Activated CD4-positive, alpha-beta T cell treated with anti-CD3 and anti-CD28 coated beads, Interleukin-2, amount 50 U/mL, for 4 hours (primary cell): Measurements from ENCODE around the gene DENND1A.

ENCODE experiments used
- DNase-seq, 2 experiments: peaks; one replicate each; pipeline ENCODE4 v3.0.0-alpha.2; 2020

Gene DENND1A

GRCh38 chr9:123513554-123513953 lies 416.4 kb downstream of the DENND1A start:
- DNase-seq, result no peak

GRCh38 chr9:123511326-123512277 lies 418.3 kb downstream of the DENND1A start:
- no peak for DNase-seq

- no peak for DNase-seq
Observed at GRCh38 chr9:123509646-123510045, 420.3 kb downstream of the DENND1A start.

GRCh38 chr9:123508048-123508447 lies 421.9 kb downstream of the DENND1A start:
- no peak for DNase-seq

- DNase-seq, result no peak
Observed at GRCh38 chr9:123505496-123505895, 424.4 kb downstream of the DENND1A start.

- DNase-seq, result no peak
Observed at GRCh38 chr9:123500336-123500735, 429.6 kb downstream of the DENND1A start.

GRCh38 chr9:123497830-123498229 lies 432.1 kb downstream of the DENND1A start:
- DNase-seq, result no peak

GRCh38 chr9:123495731-123496130 lies 434.2 kb downstream of the DENND1A start:
- DNase-seq, result no peak

GRCh38 chr9:123493627-123494026 lies 436.3 kb downstream of the DENND1A start:
- DNase-seq, result no peak

GRCh38 chr9:123490688-123491087 lies 439.2 kb downstream of the DENND1A start:
- no peak for DNase-seq

GRCh38 chr9:123488722-123489321 lies 441.1 kb downstream of the DENND1A start:
- DNase-seq, result no peak

GRCh38 chr9:123487944-123488548 lies 441.9 kb downstream of the DENND1A start:
- DNase-seq, result no peak

GRCh38 chr9:123486431-123486830 lies 443.5 kb downstream of the DENND1A start:
- no peak for DNase-seq

- no peak for DNase-seq
Observed at GRCh38 chr9:123485216-123485615, 444.7 kb downstream of the DENND1A start.

- no peak for DNase-seq
Observed at GRCh38 chr9:123484130-123484529, 445.8 kb downstream of the DENND1A start.

- DNase-seq, result no peak
Observed at GRCh38 chr9:123483191-123483803, 446.6 kb downstream of the DENND1A start.

- DNase-seq, result no peak
Observed at GRCh38 chr9:123482295-123482968, 447.5 kb downstream of the DENND1A start.

- no peak for DNase-seq
Observed at GRCh38 chr9:123481209-123481865, 448.6 kb downstream of the DENND1A start.

- DNase-seq, result no peak
Observed at GRCh38 chr9:123480791-123481190, 449.1 kb downstream of the DENND1A start.

- DNase-seq, result no peak
Observed at GRCh38 chr9:123480096-123480495, 449.8 kb downstream of the DENND1A start.

GRCh38 chr9:123478967-123479602 lies 450.8 kb downstream of the DENND1A start:
- DNase-seq, result no peak

GRCh38 chr9:123478160-123478559 lies 451.8 kb downstream of the DENND1A start:
- no peak for DNase-seq
